MM.1S (cell line): ENCODE results near the gene CD4.

Experiments used
- EZH2 ChIP-seq: fragments of 300-600 bp; sonication (generic); optimal IDR thresholded peaks from 2 replicates; pipeline ENCODE3; 2017; ENCODE audit warnings: low read depth, mild to moderate bottlenecking, antibody characterized with exemption, low read length, mixed read lengths
- TF ChIP-seq, protein P1 (sequence below): fragments of 300-600 bp; sonication (generic); IDR thresholded peaks from 2 replicates; pipeline ENCODE4 v1.5.1; 2016; ENCODE audit warnings: antibody characterized with exemption, low read length, mixed read lengths

GRCh38 chr12:6778217-6778573 lies 11.1 kb upstream of the CD4 start:
- TF ChIP-seq, protein P1, sequence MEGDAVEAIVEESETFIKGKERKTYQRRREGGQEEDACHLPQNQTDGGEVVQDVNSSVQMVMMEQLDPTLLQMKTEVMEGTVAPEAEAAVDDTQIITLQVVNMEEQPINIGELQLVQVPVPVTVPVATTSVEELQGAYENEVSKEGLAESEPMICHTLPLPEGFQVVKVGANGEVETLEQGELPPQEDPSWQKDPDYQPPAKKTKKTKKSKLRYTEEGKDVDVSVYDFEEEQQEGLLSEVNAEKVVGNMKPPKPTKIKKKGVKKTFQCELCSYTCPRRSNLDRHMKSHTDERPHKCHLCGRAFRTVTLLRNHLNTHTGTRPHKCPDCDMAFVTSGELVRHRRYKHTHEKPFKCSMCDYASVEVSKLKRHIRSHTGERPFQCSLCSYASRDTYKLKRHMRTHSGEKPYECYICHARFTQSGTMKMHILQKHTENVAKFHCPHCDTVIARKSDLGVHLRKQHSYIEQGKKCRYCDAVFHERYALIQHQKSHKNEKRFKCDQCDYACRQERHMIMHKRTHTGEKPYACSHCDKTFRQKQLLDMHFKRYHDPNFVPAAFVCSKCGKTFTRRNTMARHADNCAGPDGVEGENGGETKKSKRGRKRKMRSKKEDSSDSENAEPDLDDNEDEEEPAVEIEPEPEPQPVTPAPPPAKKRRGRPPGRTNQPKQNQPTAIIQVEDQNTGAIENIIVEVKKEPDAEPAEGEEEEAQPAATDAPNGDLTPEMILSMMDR: no peak
- no peak for TF ChIP-seq EZH2
